Activated CD4-positive, alpha-beta T cell treated with anti-CD3 and anti-CD28 coated beads, Interleukin-2, amount 10 ng/mL, durations not matched to agents 7 days and 5 days (primary cell): ENCODE measurements around the gene FARP2. TPM values are rescaled to one million over a fixed set of nuclear protein-coding genes. Genes with fewer than 3 reads are reported as not detected.
"Not testable (repeated sequence)": the region's sequence is repeated elsewhere in the genome, so short reads cannot be mapped to it uniquely, and the experiment has no call there.

Experiments used
- CTCF ChIA-PET: fragments of 350-600 bp; sonication (Branson Sonifier 250); formaldehyde crosslinking; loops from one replicate; lab custom pipeline; 2021; ENCODE audit warnings: antibody characterized with exemption; lab: Charles Lee
- POLR2A ChIA-PET: fragments of 350-600 bp; sonication (Branson Sonifier 250); formaldehyde crosslinking; loops from one replicate; lab custom pipeline; 2021; ENCODE audit warnings: antibody characterized with exemption; lab: Charles Lee
- DNase-seq: peaks from one replicate; pipeline ENCODE4 v3.0.0-alpha.2; 2020
- H3K27ac Mint-ChIP-seq: one replicate; pipeline ENCODE4 v1.8.0; 2021; ENCODE audit warnings: mild to moderate bottlenecking, moderate library complexity, mixed read lengths
- H3K27me3 Mint-ChIP-seq: one replicate; pipeline ENCODE4 v1.8.0; 2021; ENCODE audit warnings: mixed read lengths
- H3K36me3 Mint-ChIP-seq: one replicate; pipeline ENCODE4 v1.8.0; 2021; ENCODE audit warnings: low read depth, mixed read lengths
- H3K4me1 Mint-ChIP-seq: one replicate; pipeline ENCODE4 v1.8.0; 2021; ENCODE audit warnings: mixed read lengths
- H3K4me3 Mint-ChIP-seq: one replicate; pipeline ENCODE4 v1.8.0; 2021; ENCODE audit warnings: mild to moderate bottlenecking, moderate library complexity, mixed read lengths
- H3K9me3 Mint-ChIP-seq: one replicate; pipeline ENCODE4 v1.8.0; 2021; ENCODE audit warnings: mixed read lengths
- total RNA-seq, 2 experiments: library from RNA; stranded (reverse); gene quantifications; one replicate each; pipeline ENCODE4 v1.2.3, GENCODE V29; 2021

The FARP2 gene
- total RNA-seq, 2 experiments from 2014 or later, result 18.2 to 18.4 TPM

- Mint-ChIP-seq H3K4me1 (peaks cover 27% of the 10 kb centered on the region), H3K4me3 (no peak overlapping the region), H3K27me3 (peaks cover 11% of the 10 kb centered on the region), H3K36me3 (peaks cover 4% of the 10 kb centered on the region), H3K27ac (peak overlapping the region; percentile 86), H3K9me3 (peaks cover 7% of the 10 kb centered on the region)
- POLR2A ChIA-PET, result no interaction called here
- DNase-seq, result no peak
- CTCF ChIA-PET, result interaction anchor here (1.1 to 1.3 kb wide), 3 partner anchors 13 to 81 kb away, joined by 3 to 4 read pairs (median 3); no protein-coding TSS in a partner anchor
Measured at GRCh38 chr2:241514986-241515737, 159.1 kb downstream of the FARP2 start.

GRCh38 chr2:241516520-241516965, 160.5 kb downstream of the FARP2 start:
- H3K4me3 Mint-ChIP-seq, result no peak overlapping the region
- H3K27me3 Mint-ChIP-seq, result peaks cover 9% of the 10 kb centered on the region
- peaks cover 30% of the 10 kb centered on the region for H3K4me1 Mint-ChIP-seq
- ChIA-PET POLR2A (no interaction called here), CTCF (interaction anchor here (0.6 to 1.1 kb wide), 4 partner anchors 11 to 53 kb away, joined by 3 to 4 read pairs (median 4); no protein-coding TSS in a partner anchor)
- DNase-seq, result no peak
- H3K36me3 Mint-ChIP-seq, result peaks cover 4% of the 10 kb centered on the region
- peaks cover 7% of the 10 kb centered on the region for H3K9me3 Mint-ChIP-seq
- peak overlapping the region; percentile 86 for H3K27ac Mint-ChIP-seq

- H3K27ac Mint-ChIP-seq, result no peak overlapping the region
- H3K4me3 Mint-ChIP-seq, result no peak overlapping the region
- no peak for DNase-seq
- H3K36me3 Mint-ChIP-seq, result peaks cover 4% of the 10 kb centered on the region
- peaks cover 5% of the 10 kb centered on the region for H3K27me3 Mint-ChIP-seq
- H3K9me3 Mint-ChIP-seq, result peaks cover 7% of the 10 kb centered on the region
- CTCF ChIA-PET, result no interaction called here
- POLR2A ChIA-PET, result no interaction called here
- H3K4me1 Mint-ChIP-seq, result peaks cover 30% of the 10 kb centered on the region
Measured at GRCh38 chr2:241517297-241517696, 161.2 kb downstream of the FARP2 start.

- H3K4me1 Mint-ChIP-seq, result peaks cover 29% of the 10 kb centered on the region
- H3K27me3 Mint-ChIP-seq, result peaks cover 3% of the 10 kb centered on the region
- H3K27ac Mint-ChIP-seq, result no peak overlapping the region
- no peak overlapping the region for H3K4me3 Mint-ChIP-seq
- no peak for DNase-seq
- ChIA-PET POLR2A (no interaction called here), CTCF (interaction anchor here (1.0 kb wide), 1 partner anchor 16 kb away, joined by 3 read pairs; no protein-coding TSS in a partner anchor)
- H3K9me3 Mint-ChIP-seq, result peaks cover 7% of the 10 kb centered on the region
- peaks cover 4% of the 10 kb centered on the region for H3K36me3 Mint-ChIP-seq
Measured at GRCh38 chr2:241519669-241520068, 163.6 kb downstream of the FARP2 start.

GRCh38 chr2:241522477-241522876, 166.4 kb downstream of the FARP2 start:
- no peak for DNase-seq
- ChIA-PET CTCF (no interaction called here), POLR2A (no interaction called here)
- peak overlapping the region; percentile 41 for H3K27ac Mint-ChIP-seq
- peaks cover 6% of the 10 kb centered on the region for H3K4me1 Mint-ChIP-seq
- H3K9me3 Mint-ChIP-seq, result peaks cover 1% of the 10 kb centered on the region
- H3K36me3 Mint-ChIP-seq, result no peaks in the 10 kb centered on the region
- H3K4me3 Mint-ChIP-seq, result no peak overlapping the region
- peaks cover 5% of the 10 kb centered on the region for H3K27me3 Mint-ChIP-seq

- CTCF ChIA-PET, result interaction anchor here (0.8 kb wide), 1 partner anchor 10 kb away, joined by 3 read pairs; no protein-coding TSS in a partner anchor
- DNase-seq, H3K9me3 Mint-ChIP-seq, H3K4me1 Mint-ChIP-seq, H3K4me3 Mint-ChIP-seq, H3K27me3 Mint-ChIP-seq, H3K27ac Mint-ChIP-seq, H3K36me3 Mint-ChIP-seq, POLR2A ChIA-PET: not testable (repeated sequence)
Measured at GRCh38 chr2:241525818-241526780, 170.0 kb downstream of the FARP2 start.

GRCh38 chr2:241530571-241530970, 174.5 kb downstream of the FARP2 start:
- Mint-ChIP-seq H3K27me3 (no peaks in the 10 kb centered on the region), H3K27ac (no peak overlapping the region), H3K4me1 (no peaks in the 10 kb centered on the region), H3K36me3 (no peaks in the 10 kb centered on the region), H3K4me3 (no peak overlapping the region), H3K9me3 (no peaks in the 10 kb centered on the region)
- no peak for DNase-seq
- ChIA-PET CTCF (interaction anchor here (0.6 kb wide), 1 partner anchor 17 kb away, joined by 3 read pairs; no protein-coding TSS in a partner anchor), POLR2A (no interaction called here)

- H3K4me3 Mint-ChIP-seq, result no peak overlapping the region
- H3K27ac Mint-ChIP-seq, result no peak overlapping the region
- no peaks in the 10 kb centered on the region for H3K27me3 Mint-ChIP-seq
- DNase-seq, result no peak
- no peaks in the 10 kb centered on the region for H3K9me3 Mint-ChIP-seq
- ChIA-PET CTCF (no interaction called here), POLR2A (no interaction called here)
- no peaks in the 10 kb centered on the region for H3K36me3 Mint-ChIP-seq
- H3K4me1 Mint-ChIP-seq, result no peaks in the 10 kb centered on the region
Measured at GRCh38 chr2:241531161-241531722, 175.2 kb downstream of the FARP2 start.

GRCh38 chr2:241532168-241532567, 176.1 kb downstream of the FARP2 start:
- DNase-seq, result no peak
- H3K27ac Mint-ChIP-seq, result no peak overlapping the region
- H3K4me3 Mint-ChIP-seq, result no peak overlapping the region
- no peaks in the 10 kb centered on the region for H3K36me3 Mint-ChIP-seq
- H3K4me1 Mint-ChIP-seq, result no peaks in the 10 kb centered on the region
- no peaks in the 10 kb centered on the region for H3K9me3 Mint-ChIP-seq
- ChIA-PET CTCF (no interaction called here), POLR2A (no interaction called here)
- no peaks in the 10 kb centered on the region for H3K27me3 Mint-ChIP-seq

- Mint-ChIP-seq H3K9me3 (no peaks in the 10 kb centered on the region), H3K4me3 (no peak overlapping the region), H3K27me3 (no peaks in the 10 kb centered on the region), H3K36me3 (no peaks in the 10 kb centered on the region), H3K4me1 (no peaks in the 10 kb centered on the region), H3K27ac (peak overlapping the region; percentile 64)
- CTCF ChIA-PET, result no interaction called here
- no peak for DNase-seq
- POLR2A ChIA-PET, result no interaction called here
Measured at GRCh38 chr2:241532733-241533601, 176.9 kb downstream of the FARP2 start.

GRCh38 chr2:241534293-241534692, 178.2 kb downstream of the FARP2 start:
- H3K4me3 Mint-ChIP-seq, result no peak overlapping the region
- H3K9me3 Mint-ChIP-seq, result no peaks in the 10 kb centered on the region
- no peak for DNase-seq
- CTCF ChIA-PET, result interaction anchor here (0.6 kb wide), 1 partner anchor 18 kb away, joined by 3 read pairs; no protein-coding TSS in a partner anchor
- H3K4me1 Mint-ChIP-seq, result no peaks in the 10 kb centered on the region
- no peaks in the 10 kb centered on the region for H3K27me3 Mint-ChIP-seq
- H3K36me3 Mint-ChIP-seq, result no peaks in the 10 kb centered on the region
- POLR2A ChIA-PET, result no interaction called here
- H3K27ac Mint-ChIP-seq, result no peak overlapping the region
